Fibroblast of lung (primary cell): ENCODE measurements around the gene SH2B3. TPM values are rescaled to one million over a fixed set of nuclear protein-coding genes. Genes with fewer than 3 reads are reported as not detected.

Source experiments
- DNase-seq, 2 donors: peaks; one replicate each; pipeline versions ENCODE4 v3.0.0 to v3.0.0-alpha.2; 2010; ENCODE audit warnings: low read depth in 2 of 2
- H2AFZ ChIP-seq: 2 replicates; pipeline ENCODE4 v1.5.1; 2012; ENCODE audit warnings: low read length, control low read depth, inconsistent platforms
- H3K27ac ChIP-seq: 2 replicates; pipeline ENCODE4 v1.5.1; 2011; ENCODE audit warnings: low read length, control low read depth; ENCODE audit not compliant: insufficient read depth
- H3K27me3 ChIP-seq: 2 replicates; pipeline ENCODE4 v1.5.1; 2011; ENCODE audit warnings: mild to moderate bottlenecking, low read length; ENCODE audit not compliant: control insufficient read depth, insufficient read depth
- H3K36me3 ChIP-seq: 2 replicates; pipeline ENCODE4 v1.5.1; 2011; ENCODE audit warnings: low read length; ENCODE audit not compliant: control insufficient read depth, insufficient read depth
- H3K4me1 ChIP-seq: 2 replicates; pipeline ENCODE4 v1.5.1; 2011; ENCODE audit warnings: low read length; ENCODE audit not compliant: control insufficient read depth, insufficient read depth; ENCODE audit errors: extremely low read depth
- H3K4me2 ChIP-seq: 2 replicates; pipeline ENCODE4 v1.5.1; 2011; ENCODE audit warnings: low read length, control low read depth; ENCODE audit not compliant: insufficient read depth; ENCODE audit errors: extremely low read depth
- H3K4me3 ChIP-seq, 4 experiments: fragments of 200-600 bp in 1 of 4; sonication (generic) in 1 of 4; replicated peaks in 1 of 4; 2 replicates each; pipeline ENCODE4 v1.5.1; 2011 to 2016; ENCODE audit warnings: low read length in 4 of 4, low read depth in 3 of 4, mild to moderate bottlenecking in 3 of 4, control low read depth in 2 of 4, inconsistent platforms in 1 of 4, mixed read lengths in 1 of 4; ENCODE audit not compliant: insufficient read depth in 1 of 4; ENCODE audit errors: control extremely low read depth in 1 of 4
- H3K79me2 ChIP-seq: 2 replicates; pipeline ENCODE4 v1.5.1; 2012; ENCODE audit warnings: mild to moderate bottlenecking, low read length, inconsistent platforms; ENCODE audit not compliant: control insufficient read depth, insufficient read depth
- H3K9ac ChIP-seq: 2 replicates; pipeline ENCODE4 v1.5.1; 2011; ENCODE audit warnings: mild to moderate bottlenecking, low read length, control low read depth; ENCODE audit not compliant: insufficient read depth
- H3K9me3 ChIP-seq: 2 replicates; pipeline ENCODE4 v1.5.1; 2012; ENCODE audit warnings: low read depth, low read length; ENCODE audit not compliant: control insufficient read depth, insufficient read depth
- H4K20me1 ChIP-seq: 2 replicates; pipeline ENCODE4 v1.5.1; 2011; ENCODE audit warnings: low read length; ENCODE audit not compliant: control insufficient read depth, insufficient read depth; ENCODE audit errors: extremely low read depth
- CTCF ChIP-seq, 2 donors: IDR thresholded peaks in 1 of 2; conservative IDR thresholded peaks in 1 of 2; 1 replicate in 1 of 2; 2 replicates in 1 of 2; pipeline ENCODE4 v1.5.1; 2011 to 2012; ENCODE audit warnings: low read length in 2 of 2, control low read depth in 1 of 2, inconsistent platforms in 1 of 2, low read depth in 1 of 2, mild to moderate bottlenecking in 1 of 2
- EZH2 ChIP-seq: IDR thresholded peaks from 2 replicates; pipeline ENCODE4 v1.5.1; 2012; ENCODE audit warnings: low read length, control low read depth, mild to moderate bottlenecking; ENCODE audit errors: missing control alignments
- polyA plus RNA-seq, 2 donors: library from polyadenylated mRNA; depleted of rRNA in 1 of 2; stranded (reverse) in 1 of 2; unstranded in 1 of 2; fragments of >200 nt; gene quantifications; 2 replicates each; pipeline ENCODE4 v1.2.1, GENCODE V29; 2011 to 2012; ENCODE audit warnings: missing spikeins in 1 of 2
- total RNA-seq: library from RNA; depleted of rRNA; stranded (reverse); fragments of >200 nt; gene quantifications from 2 replicates; pipeline ENCODE4 v1.2.1, GENCODE V29; 2014

The SH2B3 gene
- total and polyA plus RNA-seq, 2 donors (not counting 1 experiment from before 2014, with no cell fraction given): 18.0 to 32.0 TPM

- no peaks in the 10 kb centered on the region for H3K9me3 ChIP-seq
- H4K20me1 ChIP-seq: no peaks in the 10 kb centered on the region
- H3K4me1 ChIP-seq: peaks cover 32% of the 10 kb centered on the region
- no peaks in the 10 kb centered on the region for H3K36me3 ChIP-seq
- no peak for DNase-seq
- no peaks in the 10 kb centered on the region for H3K27me3 ChIP-seq
- H3K4me2 ChIP-seq: peak overlapping the region; percentile 49
- H3K79me2 ChIP-seq: peaks cover 57% of the 10 kb centered on the region
- H2AFZ ChIP-seq: no peak overlapping the region
- TF ChIP-seq CTCF (conservative IDR thresholded peaks at IDR 0.05 in 1 of 2, IDR thresholded peaks at IDR 0.05 in 1 of 2; ENCODE audit: low read depth in 1 of 2, low read length in 2 of 2) (no peak), EZH2 (no peak)
- peak overlapping the region; percentile 85 for H3K27ac ChIP-seq
- H3K4me3 ChIP-seq: peak overlapping the region; percentile 56 to 95 (median 85)
- H3K9ac ChIP-seq: peak overlapping the region; percentile 85
Measured at GRCh38 chr12:111406474-111407376, 1.0 kb downstream of the SH2B3 start.

GRCh38 chr12:111407377-111408115 is 1.8 kb downstream of the SH2B3 start:
- no peak for DNase-seq
- Histone ChIP-seq H3K4me1 (peaks cover 35% of the 10 kb centered on the region), H3K79me2 (peaks cover 65% of the 10 kb centered on the region), H3K9me3 (no peaks in the 10 kb centered on the region), H3K9ac (peak overlapping the region; percentile 85), H3K4me2 (peak overlapping the region; percentile 49), H3K36me3 (no peaks in the 10 kb centered on the region), H3K4me3 (peak overlapping the region; percentile 56 to 95 (median 85)), H4K20me1 (no peaks in the 10 kb centered on the region), H3K27ac (peak overlapping the region; percentile 85), H3K27me3 (no peaks in the 10 kb centered on the region), H2AFZ (no peak overlapping the region)
- TF ChIP-seq CTCF (conservative IDR thresholded peaks at IDR 0.05 in 1 of 2, IDR thresholded peaks at IDR 0.05 in 1 of 2; ENCODE audit: low read depth in 1 of 2, low read length in 2 of 2) (no peak), EZH2 (no peak)

- no peak for DNase-seq
- Histone ChIP-seq H2AFZ (no peak overlapping the region), H3K9ac (no peak overlapping the region), H3K36me3 (no peaks in the 10 kb centered on the region), H3K27me3 (no peaks in the 10 kb centered on the region), H3K9me3 (no peaks in the 10 kb centered on the region), H3K4me3 (peak overlapping the region in 2 of 4 experiments; percentile 56 to 95), H3K27ac (peak overlapping the region; percentile 85), H3K4me2 (peak overlapping the region; percentile 49), H3K79me2 (peaks cover 70% of the 10 kb centered on the region), H4K20me1 (no peaks in the 10 kb centered on the region), H3K4me1 (peaks cover 38% of the 10 kb centered on the region)
- TF ChIP-seq EZH2 (no peak), CTCF (conservative IDR thresholded peaks at IDR 0.05 in 1 of 2, IDR thresholded peaks at IDR 0.05 in 1 of 2; ENCODE audit: low read depth in 1 of 2, low read length in 2 of 2) (no peak)
Measured at GRCh38 chr12:111408116-111408440, 2.4 kb downstream of the SH2B3 start.
